GM18951 (cell line): ENCODE data around the gene GALNTL6.

Experiments
- POLR2A ChIP-seq: IDR thresholded peaks from 4 replicates; pipeline ENCODE4 v1.6.1; 2011; ENCODE audit warnings: mild to moderate bottlenecking; ENCODE audit not compliant: insufficient read length, insufficient read depth; ENCODE audit errors: extremely low read depth
- in situ Hi-C: fragments of 300-500 bp; cut with MboI; formaldehyde crosslinking; loops from one replicate; pipeline ENCODE4 v1.12.0; 2022; ENCODE audit warnings: low sequenced_read_pairs, mixed read lengths, inconsistent platforms; ENCODE audit not compliant: unreplicated experiment

Gene GALNTL6

DNA sequence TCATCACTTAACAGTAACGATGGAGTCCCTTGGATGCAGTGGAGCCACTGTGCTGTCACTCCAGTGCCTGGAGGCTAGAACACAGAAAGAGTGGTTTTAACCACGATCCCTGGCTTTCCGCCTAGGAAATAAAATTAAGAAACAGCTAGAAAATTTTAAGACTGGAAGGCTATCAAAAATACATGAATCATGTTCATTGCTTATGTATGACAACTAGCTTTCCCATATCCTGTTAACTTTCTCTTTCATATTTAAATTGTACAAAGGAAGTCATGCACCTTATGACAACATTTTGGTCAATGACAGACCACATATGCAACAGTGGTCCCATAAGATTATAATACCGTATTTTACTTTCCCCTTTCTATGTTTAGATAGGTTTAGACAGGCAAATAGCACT is 115.1 kb downstream of the GALNTL6 start:
- in situ Hi-C loops = no loop called here

DNA sequence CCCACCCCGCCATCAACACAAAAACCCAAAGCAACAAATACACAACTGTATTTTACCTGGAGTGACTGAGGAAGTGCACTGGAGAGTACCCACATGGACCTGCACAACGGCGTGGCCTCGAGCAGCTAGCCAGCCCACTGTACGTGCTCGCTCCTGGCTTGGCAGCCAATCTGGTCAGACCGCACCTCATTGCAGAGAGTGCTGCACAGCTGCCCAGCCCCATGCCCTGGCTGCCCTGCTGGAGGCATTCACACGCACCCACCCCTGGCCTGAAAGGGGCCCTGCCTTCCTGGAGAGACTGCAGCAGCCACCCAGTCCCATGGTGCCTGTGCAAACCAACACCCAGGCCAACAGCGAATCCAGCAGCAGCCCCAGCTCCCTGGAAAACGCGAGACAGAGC is 116.3 kb downstream of the GALNTL6 start:
- in situ Hi-C loops = no loop called here
- TF ChIP-seq POLR2A = no peak

More for the DNA sequence above, 115.1 kb downstream of the GALNTL6 start:
- TF ChIP-seq POLR2A = no peak

DNA sequence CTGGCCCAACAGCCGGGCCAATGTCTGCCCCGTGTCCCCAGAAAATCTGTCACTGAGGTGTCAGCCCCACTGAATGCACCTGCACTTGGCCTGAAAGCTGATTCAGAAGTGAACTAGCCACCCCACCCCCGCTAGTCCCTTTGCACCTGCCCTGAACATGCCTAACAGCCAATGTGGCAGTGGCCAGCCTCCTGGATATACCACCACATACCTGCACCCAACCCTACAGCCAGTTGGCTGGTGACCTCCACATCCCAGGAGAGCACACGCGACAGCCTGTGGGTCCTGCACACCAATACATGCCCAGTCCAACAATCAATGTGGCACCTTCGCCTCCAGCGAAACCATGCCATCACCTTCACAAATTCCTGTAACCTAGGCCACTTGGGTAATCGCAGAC is 116.7 kb downstream of the GALNTL6 start:
- in situ Hi-C loops = no loop called here
- no peak for TF ChIP-seq POLR2A

DNA sequence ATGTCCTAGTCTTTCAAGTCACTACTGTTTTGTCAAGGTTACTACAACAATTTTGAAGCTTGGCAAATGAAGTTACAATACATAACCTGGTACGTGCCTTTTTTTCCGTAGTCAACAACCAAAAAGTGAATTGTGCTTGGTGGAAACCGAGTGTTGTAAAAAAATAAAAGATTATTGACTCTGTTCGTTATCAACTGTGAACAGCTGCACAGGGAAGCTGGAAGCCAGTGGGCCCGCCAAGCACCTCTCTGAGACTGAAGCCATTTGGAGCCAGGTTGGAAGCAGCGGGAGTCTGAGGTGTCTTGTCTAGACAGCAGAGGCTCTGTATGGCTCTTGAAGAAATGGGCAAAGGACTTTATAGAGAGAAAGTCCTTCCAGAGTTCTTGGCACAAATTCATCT is 119.0 kb downstream of the GALNTL6 start:
- in situ Hi-C loops = no loop called here
- no peak for TF ChIP-seq POLR2A

DNA sequence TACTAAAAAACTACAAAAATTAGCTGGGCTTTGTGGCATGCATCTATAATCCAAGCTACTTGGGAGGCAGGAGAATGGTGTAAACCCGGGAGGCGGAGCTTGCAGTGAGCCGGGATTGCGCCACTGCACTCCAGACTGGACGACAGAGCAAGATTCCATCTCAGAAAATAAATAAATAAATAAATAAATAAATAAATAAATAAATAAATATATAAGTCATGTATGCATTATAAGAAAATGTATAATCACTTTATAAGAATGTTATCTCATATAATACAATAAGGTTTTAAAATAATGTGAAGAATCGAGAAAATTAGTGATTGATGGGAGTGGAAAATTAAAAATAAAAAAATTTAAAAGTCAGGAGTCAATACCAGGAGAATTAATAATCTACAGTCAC is 127.5 kb downstream of the GALNTL6 start:
- in situ Hi-C loops = no loop called here
- no peak for TF ChIP-seq POLR2A

DNA sequence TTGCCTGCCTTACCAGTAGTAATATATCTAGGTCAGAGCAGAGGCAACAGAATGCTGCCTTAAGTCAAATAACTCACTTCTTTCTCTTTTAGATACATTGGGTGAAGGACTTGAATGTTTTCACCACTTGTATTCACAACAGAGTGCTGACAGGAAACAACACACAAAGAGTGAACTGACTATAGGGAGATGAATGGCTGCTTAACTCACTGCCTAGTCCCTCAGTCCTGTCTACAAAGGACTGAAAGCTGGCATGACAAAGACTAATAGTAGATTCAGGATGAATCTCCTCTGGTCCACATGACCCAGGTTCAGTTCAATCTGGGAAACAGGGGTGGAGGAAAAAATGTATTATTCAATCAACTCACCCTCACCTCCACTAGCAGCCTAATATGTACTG is 134.2 kb downstream of the GALNTL6 start:
- TF ChIP-seq POLR2A = no peak
- in situ Hi-C loops = no loop called here

DNA sequence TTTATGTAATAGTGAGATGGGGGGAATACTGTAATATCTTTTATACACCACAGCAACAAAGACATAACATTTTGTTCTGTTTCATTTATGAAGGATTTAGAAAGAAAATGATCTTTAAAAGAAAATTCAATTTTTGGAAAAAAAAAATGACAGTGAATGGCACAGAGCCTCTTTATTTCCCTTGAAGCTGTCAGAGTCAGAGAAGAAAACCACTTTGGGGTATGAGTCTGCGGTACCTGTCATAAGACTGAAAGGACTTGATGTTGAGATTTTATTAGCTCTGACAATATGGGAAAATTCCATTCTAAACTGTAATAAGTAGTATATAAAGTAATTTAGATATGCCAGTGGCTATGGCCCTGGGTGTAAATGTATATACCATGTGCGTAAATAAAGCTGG is 134.8 kb downstream of the GALNTL6 start:
- no peak for TF ChIP-seq POLR2A
- in situ Hi-C loops = no loop called here

DNA sequence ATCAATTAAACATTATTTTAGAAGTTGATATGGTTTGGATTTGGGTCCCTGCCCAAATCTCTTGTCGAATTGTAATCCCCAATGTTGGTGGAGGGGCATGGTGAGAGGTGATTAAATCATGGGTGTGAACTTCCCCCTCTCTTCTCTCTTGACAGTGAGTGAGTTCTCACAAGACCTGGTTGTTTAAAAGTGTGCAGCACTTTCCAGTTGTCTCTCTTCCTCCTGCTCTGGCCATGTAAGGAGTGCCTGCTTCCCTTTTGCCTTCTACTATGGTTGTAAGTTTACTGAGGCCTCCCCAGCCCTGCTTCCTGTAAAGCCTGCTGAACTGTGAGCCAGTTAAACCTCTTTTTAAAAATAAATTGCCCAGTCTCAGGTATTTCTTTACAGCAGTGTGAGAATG is 141.4 kb downstream of the GALNTL6 start:
- in situ Hi-C loops = no loop called here
- no peak for TF ChIP-seq POLR2A

DNA sequence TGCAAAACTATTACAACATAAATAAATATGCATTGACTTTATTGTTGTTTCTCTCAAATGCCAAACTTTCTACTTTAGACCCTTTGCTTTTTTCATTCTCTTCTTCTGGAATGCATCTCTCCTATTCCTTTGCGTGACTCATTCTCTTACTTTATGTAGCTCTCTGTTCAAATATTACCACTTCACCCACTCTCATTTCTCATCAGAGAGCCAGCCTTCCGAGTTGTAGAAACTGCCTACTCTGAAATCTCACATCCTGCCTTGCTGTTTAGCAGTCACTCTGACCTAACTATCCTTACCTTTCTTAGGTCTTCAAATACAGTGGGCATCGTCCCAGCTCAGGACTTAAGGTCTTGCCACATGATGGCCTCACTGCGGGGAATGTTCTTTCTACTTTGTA is 143.5 kb downstream of the GALNTL6 start:
- in situ Hi-C loops = no loop called here
- TF ChIP-seq POLR2A = no peak

DNA sequence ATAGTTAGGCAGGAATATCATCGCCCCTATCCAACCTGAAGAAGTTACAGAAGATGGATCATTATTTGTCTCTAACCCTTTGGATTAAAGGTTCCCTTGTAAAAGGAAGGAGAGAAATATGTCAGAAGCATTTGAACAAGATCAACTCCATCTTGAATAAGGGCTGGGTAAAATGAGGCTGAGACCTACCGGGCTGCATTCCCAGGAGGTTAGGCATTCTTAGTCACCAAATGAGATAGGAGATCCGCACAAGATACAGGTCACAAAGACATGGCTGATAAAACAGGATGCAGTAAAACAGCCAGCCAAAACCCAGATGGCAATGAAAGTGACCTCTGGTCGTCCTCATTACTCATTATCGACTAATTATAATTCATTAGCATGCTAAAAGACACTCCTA is 148.9 kb downstream of the GALNTL6 start:
- in situ Hi-C loops = no loop called here
- no peak for TF ChIP-seq POLR2A

DNA sequence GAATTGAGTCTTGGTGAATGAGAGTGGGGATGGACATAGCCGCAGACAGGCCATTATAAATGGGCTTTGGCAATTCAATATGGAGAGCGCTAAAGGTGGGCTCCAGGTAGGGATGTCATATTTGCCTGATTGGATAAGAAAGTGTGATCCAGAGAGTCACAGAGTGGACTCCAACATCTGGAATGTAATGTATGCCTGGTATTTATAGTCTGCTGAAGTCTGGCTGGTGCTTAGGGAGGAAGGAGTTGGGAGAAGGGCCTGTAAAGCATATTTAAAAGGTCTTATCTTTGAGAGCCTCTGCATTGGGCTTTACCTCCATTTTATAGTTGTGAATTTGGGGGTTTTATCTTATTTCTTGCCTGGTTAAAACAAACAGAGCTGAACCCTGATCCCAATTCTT is 153.2 kb downstream of the GALNTL6 start:
- in situ Hi-C loops = no loop called here
- no peak for TF ChIP-seq POLR2A

DNA sequence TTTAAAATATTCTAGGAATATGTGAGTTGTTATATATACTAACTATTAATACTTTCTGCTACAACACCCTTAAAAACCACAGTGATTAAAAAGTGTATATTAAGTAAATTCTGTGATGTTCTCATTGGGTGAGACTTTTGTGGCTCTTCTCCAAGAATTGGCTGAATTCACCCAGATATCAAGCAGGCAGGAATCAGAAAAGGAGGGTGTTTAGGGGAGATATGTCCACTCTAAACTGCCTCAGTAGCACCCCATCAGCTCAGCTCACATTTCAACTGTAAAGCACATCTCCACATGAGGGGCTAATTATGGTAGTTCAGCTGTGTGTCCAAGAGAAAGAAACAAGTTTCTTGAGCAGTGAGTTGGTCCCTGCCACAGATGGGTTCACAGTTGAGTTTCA is 165.0 kb downstream of the GALNTL6 start:
- in situ Hi-C loops = no loop called here
- TF ChIP-seq POLR2A = no peak

DNA sequence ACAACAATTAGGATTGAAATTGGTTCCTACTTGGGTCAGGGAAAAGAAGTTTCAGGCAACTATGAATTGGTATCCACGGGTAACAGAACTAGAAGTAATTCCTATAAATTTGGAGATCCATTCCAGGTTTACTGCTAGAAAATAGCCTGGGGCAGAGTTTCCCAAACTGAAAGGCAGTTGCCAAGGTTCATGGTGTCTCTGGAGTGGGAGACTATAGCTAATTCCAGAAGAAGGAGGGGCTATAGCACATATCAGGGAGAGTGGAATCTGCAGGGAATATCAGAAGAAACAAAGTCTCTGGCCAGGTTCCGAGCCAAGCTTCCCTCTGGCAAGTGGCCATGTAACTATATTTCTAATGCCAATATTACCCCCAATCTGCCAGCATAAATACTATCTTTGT is 166.3 kb downstream of the GALNTL6 start:
- TF ChIP-seq POLR2A = no peak
- in situ Hi-C loops = no loop called here

DNA sequence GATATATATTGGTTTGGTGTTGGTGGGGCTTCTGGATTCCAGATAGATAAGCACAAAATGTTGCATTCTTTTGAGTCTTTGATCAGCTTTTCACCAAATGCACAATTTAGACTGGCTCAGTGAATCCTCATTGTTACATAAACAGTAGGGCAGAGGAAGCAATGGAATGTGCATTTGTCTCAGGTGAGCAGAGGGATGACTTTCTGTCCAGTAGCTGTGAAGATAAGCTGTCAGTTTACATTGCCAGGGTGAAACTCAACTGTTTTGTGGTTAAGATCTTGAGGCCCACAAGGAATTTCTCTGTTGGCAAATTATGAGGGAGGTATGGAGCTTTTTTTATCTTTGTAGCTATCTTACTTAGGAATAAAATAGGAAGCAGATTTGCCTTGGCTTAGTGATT is 168.0 kb downstream of the GALNTL6 start:
- in situ Hi-C loops = no loop called here
- TF ChIP-seq POLR2A = no peak
